Stimulated activated CD4-positive, alpha-beta T cell treated with anti-CD3 and anti-CD28 coated beads, Interleukin-2, amount 100 ng/mL, for 24 hours (primary cell): ENCODE measurements around the gene CCDC142.

Experiments
- DNase-seq, 2 donors: peaks; one replicate each; pipeline ENCODE4 v3.0.0-alpha.2; 2020

Gene CCDC142

GRCh38 chr2:74514368-74515270, 31.8 kb upstream of the CCDC142 start, which contains the start of gene TLX2:
TSS of gene TLX2 (plus strand) at chr2:74514450. CDS start at chr2:74514807, 357 bp downstream.
- DNase-seq, result peak in 1 of 2 donors; percentile 28

DNA sequence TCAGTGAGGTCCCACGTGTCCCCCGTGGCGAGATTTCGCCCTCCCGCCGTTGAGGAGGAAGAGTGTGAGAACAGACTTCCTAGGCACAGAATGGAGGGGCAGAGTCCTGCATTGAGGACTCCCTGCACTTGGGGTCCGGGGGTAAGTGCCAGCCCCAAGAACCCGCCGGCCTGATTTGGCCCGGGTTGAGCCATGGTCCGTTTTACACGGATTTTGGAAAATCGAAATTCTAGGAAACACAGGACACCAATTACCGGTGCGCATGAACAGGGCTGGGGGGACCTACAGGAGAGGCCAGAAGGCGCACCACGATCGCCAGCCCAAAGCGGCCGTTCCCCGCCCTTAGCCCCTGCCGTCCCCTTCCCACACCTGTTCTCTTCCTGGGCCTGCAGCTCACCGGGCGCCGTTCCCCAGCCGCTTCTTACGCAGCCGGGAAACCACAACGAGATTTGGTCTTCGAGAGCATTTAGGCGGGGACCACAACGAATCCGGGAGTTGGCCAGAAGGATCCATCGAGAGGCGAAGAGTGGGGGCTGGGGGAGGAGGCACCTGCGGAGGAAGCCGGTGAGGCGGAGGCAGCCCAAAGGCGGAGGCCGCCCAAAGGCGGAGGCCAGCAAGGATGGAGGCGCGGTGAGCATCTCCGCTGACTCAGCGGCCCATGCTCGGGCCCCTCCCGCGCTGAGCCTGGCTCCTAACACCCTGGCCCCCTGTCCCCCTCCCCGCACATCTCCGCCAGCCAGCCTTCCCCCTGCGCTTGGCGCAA, 31.0 kb upstream of the CCDC142 start:
- DNase-seq, result peak; percentile 29 to 50

DNA sequence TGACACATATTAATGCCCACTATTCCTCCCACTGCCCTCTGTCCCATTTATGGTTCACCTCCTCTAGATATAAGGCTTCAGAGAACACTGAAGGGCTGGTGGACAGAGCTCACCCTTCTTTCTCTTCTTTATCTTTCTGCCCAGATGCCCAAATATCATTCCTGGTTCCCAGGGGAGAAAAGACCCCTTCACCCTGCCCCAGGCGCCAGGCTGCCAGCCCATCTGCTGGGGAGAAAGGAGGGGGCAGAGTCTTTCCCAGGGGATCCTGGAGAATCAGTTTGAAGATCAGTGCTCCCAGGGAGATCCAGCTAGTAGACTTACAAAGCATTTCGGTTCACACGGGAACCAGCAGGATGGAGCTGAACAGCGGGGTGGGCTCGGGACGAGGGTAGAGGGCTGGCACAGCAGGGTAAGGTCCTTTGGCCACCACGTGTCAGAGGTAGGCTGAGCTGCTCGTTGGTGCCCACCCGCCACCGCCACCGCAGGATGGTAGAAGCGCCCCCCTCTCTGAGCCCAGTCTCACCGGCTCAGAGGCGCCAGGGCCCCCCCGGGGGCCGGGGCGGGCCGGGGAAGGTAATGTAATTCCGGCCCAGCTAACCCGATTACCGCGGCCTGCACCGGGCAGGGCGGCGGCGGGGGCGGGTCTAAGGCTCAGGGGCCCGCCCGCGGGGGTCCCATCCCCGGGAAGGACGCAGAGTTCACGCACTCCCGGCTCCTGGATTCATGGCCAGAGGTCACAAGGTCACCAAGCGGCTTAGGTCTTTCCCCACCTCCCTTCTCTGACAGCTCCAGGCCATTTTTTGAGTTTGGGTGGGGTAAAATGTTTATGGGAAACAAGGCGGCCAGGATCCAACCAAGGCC, 30.2 kb upstream of the CCDC142 start:
- DNase-seq, result no peak

DNA sequence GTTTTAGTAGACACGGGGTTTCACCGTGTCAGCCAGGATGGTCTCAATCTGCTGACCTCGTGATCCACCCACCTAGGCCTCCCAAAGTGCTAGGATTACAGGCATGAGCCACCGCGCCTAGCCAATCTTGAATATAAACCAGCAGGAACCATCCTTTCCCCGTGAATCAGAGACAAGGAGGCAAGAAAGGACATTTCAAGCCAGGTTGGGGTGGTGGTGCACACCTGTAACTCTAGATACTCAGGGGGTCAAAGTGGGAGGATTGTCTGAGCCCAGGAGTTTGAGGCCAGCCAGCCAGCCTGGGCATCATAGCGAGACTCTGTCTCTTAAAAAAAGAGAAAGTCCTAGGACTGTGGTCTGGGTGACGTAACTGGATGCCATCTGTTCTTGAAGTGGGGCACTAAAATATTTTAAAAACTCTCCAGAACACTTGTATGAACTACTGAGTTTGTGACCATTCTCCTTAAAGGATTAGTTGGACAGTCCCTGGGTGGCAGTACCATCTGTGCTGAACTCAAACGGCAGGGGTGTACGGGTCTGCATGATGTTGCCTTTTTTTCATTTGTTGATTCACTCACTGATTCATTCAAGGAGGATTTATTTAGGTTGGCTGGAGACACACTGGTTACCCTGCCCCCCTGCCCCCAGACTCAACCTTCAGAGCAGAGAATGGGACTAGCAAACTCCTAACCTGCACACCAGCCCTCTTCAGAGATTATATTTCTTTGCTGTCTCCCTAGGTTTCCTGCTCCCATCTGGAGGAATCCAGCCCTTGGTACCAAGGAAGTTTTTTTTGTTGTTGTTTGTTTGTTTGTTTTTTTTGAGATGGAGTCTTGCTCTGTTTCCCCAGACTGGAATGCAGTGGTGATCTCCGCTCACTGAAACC, 28.5 kb upstream of the CCDC142 start:
- no peak for DNase-seq

GRCh38 chr2:74510272-74510671, 27.5 kb upstream of the CCDC142 start:
- no peak for DNase-seq

GRCh38 chr2:74507926-74508520, 25.2 kb upstream of the CCDC142 start:
- no peak for DNase-seq

DNA sequence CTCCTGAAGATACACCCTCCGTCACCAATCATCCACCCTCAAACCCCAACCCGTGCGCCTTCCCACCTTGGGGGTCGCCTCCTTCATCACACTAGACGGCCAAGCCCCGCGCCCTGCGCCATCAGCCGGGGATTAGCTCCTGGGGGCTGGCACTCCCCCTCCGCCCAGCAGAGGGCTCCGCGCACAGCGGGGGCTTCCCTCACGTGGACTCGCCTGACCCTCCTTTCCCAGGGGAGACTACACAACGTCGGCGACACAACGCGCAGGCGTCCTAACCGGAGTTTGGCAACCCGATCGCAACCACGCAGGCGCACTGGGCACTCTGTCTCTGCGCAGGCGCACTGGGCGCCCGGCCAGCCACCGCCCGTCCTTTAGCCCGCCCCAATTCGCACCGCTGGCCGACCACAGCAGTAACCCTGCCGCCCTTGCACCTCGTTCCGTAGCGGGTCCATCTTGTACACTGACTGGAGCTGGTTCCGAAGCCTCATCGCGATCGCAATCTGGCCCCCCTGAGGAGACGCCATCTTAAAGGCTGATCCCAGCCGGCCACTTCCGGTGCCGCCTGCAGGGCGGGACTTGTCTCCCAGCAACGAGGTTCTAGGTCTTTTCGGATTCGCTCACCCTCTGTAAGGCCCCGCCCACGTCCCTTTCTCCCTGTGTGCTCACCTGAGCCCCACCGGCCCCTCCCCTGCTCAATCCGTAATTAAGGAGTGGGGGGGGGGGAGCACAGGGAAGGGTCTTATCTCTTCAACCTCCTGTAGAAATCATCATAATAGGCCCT, 24.5 kb upstream of the CCDC142 start, which contains the start of gene PCGF1:
TSS of gene PCGF1 (minus strand) at position 551 of the 781 bp plus-strand sequence. CDS start at position 524, 27 bp downstream.
- DNase-seq, result peak; percentile 99 to 100

DNA sequence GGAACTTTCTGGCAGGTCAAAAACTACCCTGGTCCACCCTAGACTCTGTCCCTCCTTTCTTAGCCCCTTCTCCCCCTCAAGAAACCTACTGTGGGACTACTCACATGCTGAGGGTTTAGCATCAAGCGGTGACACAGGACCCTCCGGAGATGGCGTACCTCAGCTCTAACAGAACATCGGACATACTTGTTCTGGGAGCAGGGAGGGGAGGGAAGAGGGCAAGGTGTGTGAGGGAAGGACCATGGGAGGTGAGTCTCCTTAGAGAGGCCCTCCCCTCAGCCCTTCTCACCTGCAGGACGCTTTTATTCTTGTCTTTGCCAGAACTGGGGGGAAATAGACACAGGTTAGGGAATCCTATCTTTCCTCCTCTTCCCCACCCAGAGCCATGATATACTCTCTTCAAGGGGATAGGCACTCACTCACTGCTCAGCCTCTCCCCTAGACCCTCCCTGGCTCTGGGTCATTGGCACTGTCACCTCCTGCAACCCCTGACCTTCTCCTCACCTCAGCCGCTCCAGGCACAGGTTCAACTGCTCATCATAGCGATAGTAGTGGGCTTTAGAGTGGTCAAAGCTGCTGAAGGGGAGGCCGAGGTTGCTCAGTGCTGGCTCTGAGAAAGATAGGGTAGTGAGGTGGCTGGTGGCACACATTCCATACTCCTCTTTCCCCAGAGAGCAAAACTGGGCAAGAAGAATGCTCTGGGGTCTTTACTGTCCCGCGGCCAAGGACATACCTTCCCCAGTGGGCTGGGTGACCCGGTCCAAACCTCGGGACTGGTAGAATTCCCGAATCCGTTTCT, 22.8 kb upstream of the CCDC142 start:
- no peak for DNase-seq

DNA sequence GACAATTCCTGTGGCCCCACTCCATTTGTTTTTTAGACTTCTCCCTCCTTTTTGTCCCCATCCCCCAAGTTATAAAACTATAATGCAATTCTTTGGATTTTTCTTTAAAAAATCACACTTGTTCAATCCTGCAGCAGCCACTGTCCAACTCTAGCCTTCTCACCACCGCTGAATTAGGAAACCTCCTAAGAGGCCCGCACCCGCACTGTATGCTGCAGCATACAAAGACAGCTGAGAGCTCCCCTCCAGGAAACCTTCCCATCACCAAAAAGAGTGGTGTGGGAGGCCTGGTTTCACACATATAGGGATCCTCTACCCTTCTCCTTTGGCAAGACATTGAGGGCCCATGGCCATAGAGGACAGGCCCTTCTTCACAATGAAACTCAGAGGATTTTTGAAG, 21.8 kb upstream of the CCDC142 start:
- DNase-seq, result no peak

DNA sequence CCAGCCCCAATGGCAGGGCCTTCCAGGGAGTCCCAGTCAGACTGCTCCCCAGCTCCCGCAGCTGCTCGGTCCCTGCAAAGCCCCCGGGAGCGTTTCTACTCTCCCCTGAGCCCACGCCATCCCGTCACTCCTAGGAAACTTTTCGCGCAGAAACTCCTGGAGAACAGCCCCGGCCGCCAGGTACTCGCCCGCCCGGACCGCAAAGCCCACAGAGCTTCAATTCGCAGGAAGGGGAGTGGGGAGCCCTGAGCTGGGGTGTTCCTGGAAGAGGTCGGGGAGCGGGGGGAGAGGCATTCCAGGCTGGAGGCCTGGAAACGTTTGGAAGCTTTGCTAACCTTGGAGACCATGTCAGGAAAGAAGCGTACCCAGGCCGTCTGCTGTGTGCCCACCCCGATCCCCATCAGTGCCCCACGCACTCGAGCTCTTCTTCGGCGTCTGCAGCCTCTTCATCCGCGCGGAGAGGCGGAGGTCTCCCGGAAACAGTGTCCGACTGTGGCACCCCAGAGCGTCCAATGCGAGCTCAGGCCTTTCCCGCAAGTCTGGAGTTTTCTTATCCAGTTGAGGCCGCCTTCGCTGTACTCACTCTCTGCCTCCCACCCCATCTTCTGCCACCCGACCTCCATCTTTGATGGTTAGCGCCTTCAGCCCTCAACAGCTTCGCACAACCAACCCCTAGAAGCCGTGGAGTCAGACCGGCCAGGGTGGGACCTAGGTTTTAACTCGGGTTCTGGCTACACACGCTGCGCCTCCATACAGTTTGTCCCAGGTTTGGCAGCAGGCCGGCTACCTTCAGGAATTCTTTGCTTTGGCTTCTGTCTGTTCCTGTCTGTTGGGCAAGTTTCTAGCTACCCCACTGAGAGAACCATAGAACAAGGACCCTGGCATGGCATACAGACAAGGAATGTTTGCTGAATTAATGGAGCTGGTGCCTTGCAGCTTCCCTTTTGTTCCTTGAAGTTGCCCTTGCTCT, 21.0 kb upstream of the CCDC142 start:
- DNase-seq, result no peak

DNA sequence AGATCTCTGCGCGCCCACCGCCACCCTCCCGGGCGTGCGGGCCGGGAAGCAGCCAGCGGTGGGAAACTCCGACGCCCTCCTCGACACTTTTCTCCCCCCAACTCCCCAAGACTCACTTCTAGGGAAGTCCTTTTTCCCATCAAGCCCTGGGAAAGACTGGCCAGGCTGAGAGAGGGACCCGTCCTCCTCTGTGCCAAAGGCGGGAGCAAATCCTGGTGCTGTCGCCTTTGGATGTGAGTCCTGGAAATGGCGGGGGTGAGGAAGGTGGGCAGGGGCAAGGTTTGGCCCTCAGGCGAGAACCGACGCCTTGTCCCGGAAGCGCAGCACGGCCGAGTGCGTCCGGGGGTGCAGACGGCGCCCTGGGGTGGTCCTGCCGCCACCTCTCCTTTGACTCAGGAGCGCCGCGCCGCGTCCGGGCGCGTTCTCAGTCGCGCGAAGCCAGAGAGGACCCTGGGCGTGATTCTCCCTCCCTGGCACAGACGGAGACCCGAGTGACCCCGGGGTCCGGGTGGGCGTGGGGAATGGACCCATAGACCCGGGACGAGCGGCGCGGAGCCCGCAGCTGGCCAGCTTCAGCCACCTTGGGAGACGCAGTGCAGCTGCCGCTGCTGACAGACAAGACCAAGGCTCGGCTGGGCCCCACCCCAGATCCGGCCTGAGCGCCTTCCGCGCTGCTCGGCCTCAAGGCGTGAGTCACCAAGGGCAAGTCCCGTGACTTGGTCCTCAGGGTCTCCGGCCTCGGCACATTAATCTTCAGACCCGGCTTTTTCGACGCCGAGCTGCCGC, 20.1 kb upstream of the CCDC142 start:
- DNase-seq, result peak in 1 of 2 donors; percentile 67

DNA sequence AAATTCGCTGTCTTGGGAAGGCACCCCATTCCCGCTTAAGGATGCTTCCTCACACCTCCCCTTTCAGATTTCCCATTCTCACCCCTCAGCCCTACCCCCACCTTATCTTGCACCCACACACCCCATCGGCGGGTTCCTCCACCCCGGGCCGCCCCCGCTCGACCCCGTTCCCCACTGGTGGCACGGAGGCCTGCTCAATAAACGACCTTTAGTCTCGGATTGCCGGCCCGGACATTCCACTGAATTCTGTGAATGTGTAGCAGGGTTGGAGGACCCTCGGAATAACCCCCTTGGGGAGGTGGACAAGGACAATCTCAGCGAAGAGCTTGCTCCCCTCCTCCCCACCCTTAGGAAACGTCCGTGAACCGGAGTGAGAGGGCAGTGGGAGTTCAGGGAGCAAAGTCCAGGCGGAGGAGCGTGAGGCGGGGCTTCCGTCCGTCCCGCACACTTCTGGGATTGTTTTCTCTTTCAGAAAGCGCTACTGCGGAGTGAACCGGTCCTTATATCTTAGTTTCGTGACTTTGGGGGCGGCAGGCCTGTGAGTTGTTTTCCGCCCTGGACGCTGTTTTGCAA, 19.4 kb upstream of the CCDC142 start:
- DNase-seq, result no peak

DNA sequence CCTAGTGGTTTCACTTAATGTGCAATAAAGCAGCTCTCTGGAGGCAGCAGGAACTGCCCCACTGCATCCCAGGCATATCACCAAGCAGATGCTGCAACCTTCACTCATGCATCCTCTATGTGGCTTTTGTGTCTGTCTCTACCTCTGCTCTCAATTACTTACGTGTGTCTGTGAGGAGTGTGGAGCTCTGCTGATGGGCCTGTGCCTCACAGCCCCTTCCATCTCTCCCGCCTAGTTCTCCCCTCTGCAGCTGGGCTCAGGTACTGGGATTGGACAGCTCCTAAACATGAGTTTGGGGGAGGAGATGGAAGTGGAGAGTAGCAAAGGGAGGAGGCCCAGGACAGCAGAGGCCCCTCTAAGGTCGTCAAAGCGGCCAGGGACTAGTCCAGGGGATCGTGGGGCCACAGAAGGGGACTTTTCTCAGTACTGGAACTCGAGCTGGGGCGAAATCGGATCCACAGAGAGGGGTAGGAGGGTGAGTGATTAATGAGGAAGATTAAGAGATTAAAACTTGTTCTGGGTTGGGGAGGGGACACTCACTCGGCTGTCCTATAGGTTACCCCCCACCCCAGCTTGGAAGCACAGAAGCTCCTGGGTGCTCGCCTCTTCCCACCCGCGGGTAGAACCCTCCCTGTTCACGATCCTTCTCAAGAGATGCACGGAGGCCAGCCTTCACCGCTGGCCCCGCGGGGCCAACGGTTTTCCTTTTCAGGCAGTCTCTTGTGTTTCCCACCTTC, 18.7 kb upstream of the CCDC142 start:
- no peak for DNase-seq

- DNase-seq, result no peak
Observed at GRCh38 chr2:74500578-74500946, 17.8 kb upstream of the CCDC142 start.

GRCh38 chr2:74499940-74500577, 17.3 kb upstream of the CCDC142 start:
- DNase-seq, result no peak
